ENCODE results near the gene RNF6. TPM values are rescaled to one million over a fixed set of nuclear protein-coding genes. Genes with fewer than 3 reads are reported as not detected.

RNF6 gene
- total RNA-seq, 2 donors from 2014 or later, result 46.3 to 47.0 TPM

- no peak for DNase-seq
- H3K4me1 Mint-ChIP-seq (ENCODE audit: low read depth), result peaks cover 35% of the 10 kb centered on the region
- ATAC-seq (replicated peaks in 1 of 2), result no peak
- peaks cover 24 to 33% of the 10 kb centered on the region in 2 donors for H3K36me3 Mint-ChIP-seq (ENCODE audit: insufficient read depth in 2 of 2)
- peak overlapping the region; percentile 94 to 100 for H3K4me3 Mint-ChIP-seq
- peaks cover 0 to 2% of the 10 kb centered on the region in 2 donors for H3K9me3 Mint-ChIP-seq
- no peaks in the 10 kb centered on the region for H3K27me3 Mint-ChIP-seq (ENCODE audit: low read depth)
- peak overlapping the region; percentile 47 for H3K27ac Mint-ChIP-seq
Measured at GRCh38 chr13:26219726-26220125, 2.4 kb downstream of the RNF6 start.

GRCh38 chr13:26216042-26216441 is 6.1 kb downstream of the RNF6 start:
- Mint-ChIP-seq H3K4me1 (ENCODE audit: low read depth) (peaks cover 34% of the 10 kb centered on the region), H3K27ac (no peak overlapping the region), H3K27me3 (ENCODE audit: low read depth) (no peaks in the 10 kb centered on the region), H3K36me3 (ENCODE audit: insufficient read depth in 2 of 2) (peaks cover 22 to 43% of the 10 kb centered on the region in 2 donors), H3K9me3 (no peaks in the 10 kb centered on the region), H3K4me3 (no peak overlapping the region)
- ATAC-seq (replicated peaks in 1 of 2) (no peak), DNase-seq (no peak)

- DNase-seq (no peak), ATAC-seq (replicated peaks in 1 of 2) (no peak)
- Mint-ChIP-seq H3K27me3 (ENCODE audit: low read depth) (no peaks in the 10 kb centered on the region), H3K36me3 (ENCODE audit: insufficient read depth in 2 of 2) (peaks cover 23 to 40% of the 10 kb centered on the region in 2 donors), H3K4me1 (ENCODE audit: low read depth) (peaks cover 17% of the 10 kb centered on the region), H3K9me3 (no peaks in the 10 kb centered on the region), H3K4me3 (no peak overlapping the region), H3K27ac (no peak overlapping the region)
Measured at GRCh38 chr13:26213982-26214381, 8.1 kb downstream of the RNF6 start.

GRCh38 chr13:26213345-26213744 is 8.8 kb downstream of the RNF6 start:
- Mint-ChIP-seq H3K9me3 (no peaks in the 10 kb centered on the region), H3K36me3 (ENCODE audit: insufficient read depth in 2 of 2) (peaks cover 23 to 44% of the 10 kb centered on the region in 2 donors), H3K27me3 (ENCODE audit: low read depth) (no peaks in the 10 kb centered on the region), H3K27ac (no peak overlapping the region), H3K4me1 (ENCODE audit: low read depth) (peaks cover 16% of the 10 kb centered on the region), H3K4me3 (no peak overlapping the region)
- ATAC-seq (replicated peaks in 1 of 2), result no peak
- no peak for DNase-seq

- peaks cover 7 to 20% of the 10 kb centered on the region in 2 donors for H3K36me3 Mint-ChIP-seq (ENCODE audit: insufficient read depth in 2 of 2)
- no peak overlapping the region for H3K4me3 Mint-ChIP-seq
- H3K27ac Mint-ChIP-seq, result no peak overlapping the region
- no peaks in the 10 kb centered on the region for H3K27me3 Mint-ChIP-seq (ENCODE audit: low read depth)
- no peaks in the 10 kb centered on the region for H3K9me3 Mint-ChIP-seq
- DNase-seq, result no peak
- no peaks in the 10 kb centered on the region for H3K4me1 Mint-ChIP-seq (ENCODE audit: low read depth)
- ATAC-seq (replicated peaks in 1 of 2), result no peak
Measured at GRCh38 chr13:26208287-26208686, 13.8 kb downstream of the RNF6 start.

- no peak overlapping the region for H3K27ac Mint-ChIP-seq
Measured at GRCh38 chr13:26202365-26202972, 19.6 kb downstream of the RNF6 start.

GRCh38 chr13:26200811-26201210 is 21.3 kb downstream of the RNF6 start:
- ATAC-seq (replicated peaks in 1 of 2) (no peak), DNase-seq (no peak)
- no peaks in the 10 kb centered on the region for H3K4me1 Mint-ChIP-seq (ENCODE audit: low read depth)
- H3K9me3 Mint-ChIP-seq, result peaks cover under 1% of the 10 kb centered on the region in 2 donors
- H3K27ac Mint-ChIP-seq, result no peak overlapping the region
- H3K27me3 Mint-ChIP-seq (ENCODE audit: low read depth), result no peaks in the 10 kb centered on the region
- no peak overlapping the region for H3K4me3 Mint-ChIP-seq
- H3K36me3 Mint-ChIP-seq (ENCODE audit: insufficient read depth in 2 of 2), result peaks cover under 1 to 5% of the 10 kb centered on the region in 2 donors

More at GRCh38 chr13:26202365-26202972, 19.6 kb downstream of the RNF6 start:
- Mint-ChIP-seq H3K4me1 (ENCODE audit: low read depth) (no peaks in the 10 kb centered on the region), H3K4me3 (no peak overlapping the region), H3K9me3 (no peaks in the 10 kb centered on the region), H3K36me3 (ENCODE audit: insufficient read depth in 2 of 2) (peaks cover under 1 to 2% of the 10 kb centered on the region in 2 donors), H3K27me3 (ENCODE audit: low read depth) (no peaks in the 10 kb centered on the region)
- ATAC-seq (replicated peaks in 1 of 2) (no peak), DNase-seq (no peak)

GRCh38 chr13:26198116-26198515 is 24.0 kb downstream of the RNF6 start:
- H3K4me1 Mint-ChIP-seq (ENCODE audit: low read depth), result no peaks in the 10 kb centered on the region
- peaks cover 10 to 13% of the 10 kb centered on the region in 2 donors for H3K36me3 Mint-ChIP-seq (ENCODE audit: insufficient read depth in 2 of 2)
- no peak for ATAC-seq (replicated peaks in 1 of 2)

GRCh38 chr13:26197298-26197697 is 24.8 kb downstream of the RNF6 start:
- H3K9me3 Mint-ChIP-seq, result peaks cover 7 to 9% of the 10 kb centered on the region in 2 donors
- H3K27ac Mint-ChIP-seq, result no peak overlapping the region
- no peak overlapping the region for H3K4me3 Mint-ChIP-seq
- ATAC-seq (replicated peaks in 1 of 2), result no peak
- DNase-seq, result no peak
- peaks cover 10 to 13% of the 10 kb centered on the region in 2 donors for H3K36me3 Mint-ChIP-seq (ENCODE audit: insufficient read depth in 2 of 2)
- H3K4me1 Mint-ChIP-seq (ENCODE audit: low read depth), result no peaks in the 10 kb centered on the region
- H3K27me3 Mint-ChIP-seq (ENCODE audit: low read depth), result no peaks in the 10 kb centered on the region

More at GRCh38 chr13:26198116-26198515, 24.0 kb downstream of the RNF6 start:
- Mint-ChIP-seq H3K27ac (no peak overlapping the region), H3K9me3 (peaks cover 7 to 9% of the 10 kb centered on the region in 2 donors), H3K4me3 (no peak overlapping the region), H3K27me3 (ENCODE audit: low read depth) (no peaks in the 10 kb centered on the region)
- no peak for DNase-seq

GRCh38 chr13:26186995-26187394 is 35.1 kb downstream of the RNF6 start:
- no peak for ATAC-seq (replicated peaks in 1 of 2)
- H3K27ac Mint-ChIP-seq, result peak overlapping the region; percentile 81

GRCh38 chr13:26186118-26186870 is 35.8 kb downstream of the RNF6 start:
- H3K27me3 Mint-ChIP-seq (ENCODE audit: low read depth), result no peaks in the 10 kb centered on the region
- no peaks in the 10 kb centered on the region for H3K9me3 Mint-ChIP-seq
- H3K4me3 Mint-ChIP-seq, result peak overlapping the region; percentile 89 to 90
- ATAC-seq (replicated peaks in 1 of 2), result peak; percentile 89 to 93
- H3K4me1 Mint-ChIP-seq (ENCODE audit: low read depth), result peaks cover 31% of the 10 kb centered on the region
- peak; percentile 91 to 92 for DNase-seq
- peak overlapping the region; percentile 81 for H3K27ac Mint-ChIP-seq
- no peaks in the 10 kb centered on the region for H3K36me3 Mint-ChIP-seq (ENCODE audit: insufficient read depth in 2 of 2)

More at GRCh38 chr13:26186995-26187394, 35.1 kb downstream of the RNF6 start:
- Mint-ChIP-seq H3K27me3 (ENCODE audit: low read depth) (no peaks in the 10 kb centered on the region), H3K4me3 (peak overlapping the region; percentile 89 to 90), H3K9me3 (no peaks in the 10 kb centered on the region), H3K36me3 (ENCODE audit: insufficient read depth in 2 of 2) (no peaks in the 10 kb centered on the region), H3K4me1 (ENCODE audit: low read depth) (peaks cover 31% of the 10 kb centered on the region)
- peak; percentile 2 for DNase-seq

- ATAC-seq (replicated peaks in 1 of 2), result no peak
- H3K9me3 Mint-ChIP-seq, result no peaks in the 10 kb centered on the region
- no peak for DNase-seq
Measured at GRCh38 chr13:26185720-26186117, 36.4 kb downstream of the RNF6 start.

GRCh38 chr13:26184791-26185250 is 37.3 kb downstream of the RNF6 start:
- H3K9me3 Mint-ChIP-seq, result no peaks in the 10 kb centered on the region
- peak overlapping the region; percentile 57 for H3K27ac Mint-ChIP-seq
- no peaks in the 10 kb centered on the region for H3K36me3 Mint-ChIP-seq (ENCODE audit: insufficient read depth in 2 of 2)
- peak overlapping the region; percentile 15 to 62 for H3K4me3 Mint-ChIP-seq
- peaks cover 31% of the 10 kb centered on the region for H3K4me1 Mint-ChIP-seq (ENCODE audit: low read depth)
- DNase-seq (peak; percentile 70 to 73), ATAC-seq (replicated peaks in 1 of 2) (no peak)
- no peaks in the 10 kb centered on the region for H3K27me3 Mint-ChIP-seq (ENCODE audit: low read depth)

More at GRCh38 chr13:26185720-26186117, 36.4 kb downstream of the RNF6 start:
- Mint-ChIP-seq H3K4me3 (peak overlapping the region; percentile 89 to 90), H3K4me1 (ENCODE audit: low read depth) (peaks cover 31% of the 10 kb centered on the region), H3K27ac (peak overlapping the region; percentile 81), H3K36me3 (ENCODE audit: insufficient read depth in 2 of 2) (no peaks in the 10 kb centered on the region), H3K27me3 (ENCODE audit: low read depth) (no peaks in the 10 kb centered on the region)
